Measurements from ENCODE around the gene HOTAIR.

The HOTAIR gene

GRCh38 chr12:54010972-54011664, 36.4 kb upstream of the HOTAIR start:
- DNase-seq = no peak

- no peak for DNase-seq
Measured at GRCh38 chr12:54010053-54010971, 35.6 kb upstream of the HOTAIR start.

- no peak for DNase-seq
Measured at GRCh38 chr12:54009171-54010052, 34.7 kb upstream of the HOTAIR start.

- no peak for DNase-seq
Measured at GRCh38 chr12:54008260-54008552, 33.5 kb upstream of the HOTAIR start.

GRCh38 chr12:54007538-54008259, 32.9 kb upstream of the HOTAIR start:
- no peak for DNase-seq

GRCh38 chr12:54006559-54007220, 31.9 kb upstream of the HOTAIR start:
- no peak for DNase-seq

- DNase-seq = peak; percentile 51
Measured at GRCh38 chr12:54005853-54006558, 31.3 kb upstream of the HOTAIR start.

- no peak for DNase-seq
Measured at GRCh38 chr12:54005531-54005852, 30.7 kb upstream of the HOTAIR start.

GRCh38 chr12:54004841-54005530, 30.2 kb upstream of the HOTAIR start:
- DNase-seq = no peak

GRCh38 chr12:54004063-54004840, 29.5 kb upstream of the HOTAIR start:
- DNase-seq = no peak

GRCh38 chr12:54003625-54004024, 28.9 kb upstream of the HOTAIR start:
- no peak for DNase-seq

- DNase-seq = no peak
Measured at GRCh38 chr12:54002915-54003389, 28.2 kb upstream of the HOTAIR start.

GRCh38 chr12:54002278-54002914, 27.6 kb upstream of the HOTAIR start:
- DNase-seq = no peak

GRCh38 chr12:54001283-54002187, 26.8 kb upstream of the HOTAIR start:
- DNase-seq = no peak

GRCh38 chr12:54000116-54001114, 25.7 kb upstream of the HOTAIR start, which contains the start of gene HOXC9:
Gene HOXC9, plus strand, starts transcription at chr12:54000161. Its CDS starts 28 bp downstream, at chr12:54000189.
- no peak for DNase-seq

- no peak for DNase-seq
Measured at GRCh38 chr12:53999559-54000115, 24.9 kb upstream of the HOTAIR start.

GRCh38 chr12:53998900-53999236, 24.1 kb upstream of the HOTAIR start:
- no peak for DNase-seq

Data from COR-L47 (cell line).